T-helper 2 cell (primary cell): ENCODE results near the gene OVOL1.
"Not testable (repeated sequence)": the region's sequence is repeated elsewhere in the genome, so short reads cannot be mapped to it uniquely, and the experiment has no call there.

Source experiments
- DNase-seq, 5 experiments: peaks; one replicate each; pipeline versions ENCODE4 v3.0.0 to v3.0.0-alpha.2; 2012 to 2022

The OVOL1 gene

DNA sequence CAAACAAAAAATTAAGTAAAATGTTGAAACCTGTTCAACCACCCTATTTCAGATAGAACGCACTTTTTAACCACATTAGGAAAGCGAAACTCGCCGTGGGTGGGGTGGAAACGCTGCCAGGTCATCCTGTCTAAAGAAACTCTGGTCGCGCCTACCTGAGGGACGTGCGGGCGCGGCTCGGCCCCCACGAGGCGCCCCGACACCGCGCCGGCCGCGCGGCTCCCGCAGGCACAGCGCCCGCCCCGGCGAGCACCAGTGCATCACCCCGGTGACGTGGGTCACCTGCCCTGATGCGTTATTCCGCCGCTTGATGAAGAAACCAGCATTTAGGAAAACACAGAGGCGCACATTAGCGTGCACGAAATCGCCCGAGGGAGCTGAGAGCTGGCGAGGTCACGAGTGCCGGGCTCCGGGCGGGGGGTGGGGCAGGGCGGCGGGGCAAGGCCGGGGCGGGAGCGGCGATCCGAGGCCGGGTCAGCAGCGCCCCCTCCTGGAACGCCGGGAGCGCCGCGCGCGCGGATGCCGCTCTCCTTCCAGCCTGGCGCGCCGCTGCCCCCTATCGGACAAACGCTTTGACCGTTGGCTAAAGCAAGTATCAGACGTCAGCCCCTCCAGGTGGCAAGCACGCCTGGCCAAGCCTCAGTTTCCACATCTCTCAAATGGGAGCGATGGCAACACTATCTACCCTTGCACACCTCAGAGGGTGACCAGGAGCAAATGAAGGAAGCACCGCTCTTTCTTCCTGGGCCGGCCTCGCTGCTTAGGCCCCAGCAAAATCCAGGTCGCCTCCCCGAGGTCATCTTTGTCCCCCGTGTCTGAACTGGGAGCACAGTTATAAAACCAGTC, 31.2 kb downstream of the OVOL1 start:
- DNase-seq = peak; percentile 81 to 96 (median 90)

DNA sequence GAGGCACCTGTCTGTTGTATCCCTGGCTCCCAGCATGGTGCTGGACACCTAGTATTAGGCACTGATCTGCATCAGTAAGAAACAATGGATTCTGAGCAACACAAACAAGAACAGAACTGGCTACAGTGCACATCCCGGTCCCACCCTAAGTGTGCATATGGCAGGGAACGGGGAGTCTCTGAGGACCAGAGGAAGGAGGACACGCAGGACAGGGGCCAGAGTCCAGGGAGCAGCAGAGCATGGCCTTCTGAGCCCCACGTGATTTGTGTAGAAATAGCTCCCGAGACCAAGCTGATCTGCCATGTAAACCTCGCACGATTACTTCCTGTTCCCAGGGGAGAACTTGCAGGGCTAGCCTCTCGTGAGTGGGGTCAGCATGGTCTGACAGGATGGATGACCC, 34.2 kb downstream of the OVOL1 start:
- DNase-seq = no peak

DNA sequence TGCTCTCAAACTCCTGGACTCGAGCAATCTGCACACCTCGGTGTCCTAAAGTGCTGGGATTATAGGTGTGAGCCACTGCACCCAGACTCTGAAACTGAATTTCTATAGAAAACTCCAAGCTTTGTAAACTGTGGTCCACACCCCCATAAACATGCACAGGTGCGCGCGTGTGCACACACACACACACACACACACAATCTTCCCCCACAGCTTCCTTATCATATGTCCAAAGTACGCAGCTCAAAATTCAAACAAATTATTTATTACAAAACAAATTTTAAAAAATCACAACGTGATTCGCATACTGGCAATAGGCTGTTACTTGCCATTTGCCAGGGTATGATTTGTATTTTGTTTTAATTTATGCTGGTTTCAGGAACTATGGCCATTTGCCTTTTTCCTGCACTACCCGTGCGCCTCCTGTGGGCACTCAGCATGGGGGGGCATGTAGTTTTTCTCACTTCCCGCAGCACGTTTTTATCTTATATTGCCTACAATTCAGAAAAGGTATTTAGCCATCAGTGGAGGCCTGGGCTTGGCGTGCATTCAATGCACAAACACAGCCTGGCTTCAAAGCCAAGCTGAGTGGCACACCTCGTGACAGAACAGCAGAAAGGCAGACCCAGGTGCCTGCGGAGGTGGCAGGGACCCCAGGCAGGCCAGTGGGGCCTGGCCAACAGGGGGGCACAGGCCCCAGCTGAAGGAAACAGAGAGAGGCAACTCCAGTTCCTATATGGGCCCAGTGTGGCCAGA, 36.1 kb downstream of the OVOL1 start:
- no peak for DNase-seq

DNA sequence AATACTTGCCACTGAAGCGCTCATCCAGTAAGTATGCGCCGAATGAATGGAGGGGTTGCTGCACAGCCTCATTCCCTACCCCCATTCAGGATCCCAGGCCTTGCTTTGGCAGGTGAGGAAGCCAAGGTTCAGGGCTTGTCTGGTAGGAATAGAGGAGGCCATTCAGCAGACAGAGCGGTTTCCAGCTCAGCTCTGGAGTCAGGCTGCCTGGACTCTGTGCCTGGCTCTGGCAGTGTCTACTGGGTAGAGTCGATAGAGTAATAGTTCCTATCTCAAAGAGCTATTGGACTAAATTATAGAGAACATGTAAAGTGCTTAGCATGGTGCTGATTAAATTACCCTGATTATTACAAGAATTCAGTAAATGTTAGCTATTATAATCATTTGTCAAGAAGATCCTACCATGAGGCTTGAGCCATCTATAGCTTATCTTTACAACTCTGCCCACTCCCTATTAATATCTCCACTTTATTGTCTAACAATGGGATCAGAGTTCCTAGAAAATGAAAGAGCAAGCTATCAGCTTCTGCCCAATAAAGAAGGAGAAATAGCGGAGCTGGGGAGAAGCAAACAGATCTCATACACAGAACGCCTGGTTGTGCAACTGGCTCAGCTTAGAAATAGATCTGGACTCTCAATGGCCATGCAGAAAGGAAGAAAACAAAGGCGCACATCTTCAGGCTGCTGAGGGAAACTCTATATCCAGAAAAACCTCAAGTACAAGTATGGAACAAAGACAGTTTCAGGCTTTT, 40.3 kb downstream of the OVOL1 start:
- DNase-seq = no peak

DNA sequence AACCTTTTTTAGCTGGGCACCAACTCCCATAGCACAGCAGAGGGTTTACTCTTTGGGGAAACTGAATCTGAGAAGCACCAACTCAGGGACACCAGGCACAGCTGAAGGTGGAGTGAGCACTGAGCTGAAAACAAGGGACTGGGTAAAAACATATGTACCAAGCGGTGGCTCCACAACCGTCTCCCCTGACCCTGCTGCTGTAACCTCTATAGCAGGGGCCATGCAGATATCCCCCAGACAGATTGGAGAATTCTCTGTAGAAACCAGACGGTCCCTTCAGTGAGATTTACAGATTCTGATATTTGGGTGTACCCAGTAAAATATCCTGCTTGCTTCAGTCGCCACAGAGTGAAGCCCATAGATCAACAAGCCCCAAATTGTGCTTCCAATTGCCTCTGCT, 42.6 kb downstream of the OVOL1 start:
- no peak for DNase-seq

DNA sequence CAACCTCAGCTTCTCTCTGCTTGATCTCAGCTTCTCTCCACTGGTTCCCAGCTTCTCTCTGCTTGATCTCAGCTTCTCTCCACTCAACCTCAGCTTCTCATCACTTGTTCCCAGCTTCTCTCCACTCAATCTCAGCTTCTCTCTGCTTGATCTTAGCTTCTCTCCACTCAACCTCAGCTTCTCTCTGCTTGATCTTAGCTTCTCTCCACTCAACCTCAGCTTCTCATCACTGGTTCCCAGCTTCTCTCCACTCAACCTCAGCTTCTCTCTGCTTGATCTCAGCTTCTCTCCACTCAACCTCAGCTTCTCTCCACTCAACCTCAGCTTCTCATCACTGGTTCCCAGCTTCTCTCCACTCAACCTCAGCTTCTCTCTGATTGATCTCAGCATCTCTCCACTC, 45.4 kb downstream of the OVOL1 start:
- not testable (repeated sequence) for DNase-seq

DNA sequence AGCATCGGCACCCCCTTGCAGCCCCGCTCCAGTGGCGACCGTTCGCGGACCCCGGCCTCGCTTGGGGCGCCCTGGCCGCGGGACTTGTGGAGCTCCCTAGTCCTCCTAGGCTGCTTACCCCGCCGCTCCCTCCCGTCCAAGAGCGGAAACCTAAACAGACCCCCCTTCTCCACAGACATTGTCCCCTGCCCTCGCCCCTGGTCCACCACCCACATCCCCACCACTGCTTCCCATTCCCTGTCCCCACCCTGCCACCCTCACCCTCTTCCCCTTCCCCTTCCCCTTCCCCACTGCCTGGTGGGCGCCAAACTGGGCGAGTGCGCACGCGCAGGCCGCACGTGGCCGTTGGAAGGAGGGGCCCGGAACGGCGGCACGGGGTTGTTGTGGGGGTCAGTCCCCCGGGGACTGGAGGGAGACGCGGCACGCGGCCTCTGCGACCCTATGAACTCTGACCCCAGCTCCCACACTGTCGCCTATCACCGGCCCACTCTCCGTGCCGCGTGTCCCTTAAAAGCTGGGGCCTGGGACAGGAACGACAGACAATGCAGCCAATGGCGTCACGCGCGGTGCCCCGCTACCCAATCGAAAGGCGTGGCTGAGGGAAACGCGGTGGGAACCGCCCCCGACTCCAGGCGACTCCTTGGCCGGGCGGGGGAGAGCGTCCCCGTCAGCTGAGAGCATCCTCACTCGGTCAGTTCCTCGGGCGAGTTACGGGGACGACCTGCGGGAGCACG, 46.6 kb downstream of the OVOL1 start, which contains the start of gene SNX32:
Gene SNX32 (plus strand): TSS at position 667 of the 734 bp plus-strand sequence. CDS start 103 bp downstream, outside the sequence.
- peak; percentile 83 to 95 (median 91) for DNase-seq

DNA sequence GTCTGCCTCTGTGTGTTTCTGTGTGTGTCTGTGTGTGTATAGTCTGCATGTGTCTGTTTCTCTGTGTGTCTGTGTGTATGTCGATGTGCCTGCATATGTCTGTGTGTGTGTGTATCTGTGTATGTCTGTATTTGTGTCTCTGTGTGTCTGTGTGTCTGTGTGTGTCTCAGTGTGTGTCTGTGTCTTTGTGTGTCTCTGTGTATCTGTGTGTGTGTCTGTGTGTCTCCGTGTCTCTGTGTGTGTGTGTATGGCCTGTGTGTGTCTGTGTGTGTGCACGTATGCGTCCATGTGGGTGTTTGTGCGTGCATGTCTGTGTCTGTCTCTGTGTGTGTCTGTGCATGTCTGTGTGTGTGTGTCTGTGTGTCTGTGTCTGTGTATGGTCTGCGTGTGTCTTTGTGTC, 47.3 kb downstream of the OVOL1 start:
- DNase-seq = no peak

DNA sequence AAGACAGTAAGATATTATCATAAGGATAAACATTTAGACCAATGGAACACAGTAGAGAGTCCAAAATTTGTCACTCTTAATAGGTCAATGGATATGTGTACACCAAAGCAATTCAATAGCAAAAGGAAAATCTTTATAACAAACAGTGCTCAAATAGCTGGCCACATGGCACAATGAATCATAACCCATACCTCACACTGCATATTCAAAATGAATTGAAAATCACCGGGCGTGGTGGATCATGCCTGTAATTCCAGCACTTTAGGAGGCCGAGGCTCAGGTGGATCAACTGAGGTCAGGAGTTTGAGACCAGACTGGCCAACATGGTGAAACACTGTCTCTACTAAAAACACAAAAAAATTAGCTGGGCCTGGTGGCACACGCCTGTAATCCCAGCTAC, 55.3 kb downstream of the OVOL1 start:
- DNase-seq = no peak

DNA sequence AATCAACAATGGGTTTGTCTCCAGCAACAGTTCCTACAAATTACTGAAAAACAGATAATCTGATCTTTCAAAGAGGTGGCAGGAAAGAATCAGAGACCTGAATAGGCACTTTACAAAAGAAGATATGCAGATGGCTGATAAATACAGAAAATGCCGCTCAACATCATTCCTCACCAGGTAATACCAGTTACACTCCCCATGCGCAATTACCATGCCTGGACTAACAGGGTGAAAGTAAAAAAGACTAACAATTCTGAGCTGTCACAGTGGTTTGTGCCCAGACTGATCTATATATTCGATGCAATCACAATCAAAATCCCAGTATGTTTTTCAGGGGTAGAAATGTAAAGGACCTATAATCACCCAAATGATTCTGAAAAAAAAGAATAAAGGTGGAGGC, 56.9 kb downstream of the OVOL1 start:
- DNase-seq = no peak

DNA sequence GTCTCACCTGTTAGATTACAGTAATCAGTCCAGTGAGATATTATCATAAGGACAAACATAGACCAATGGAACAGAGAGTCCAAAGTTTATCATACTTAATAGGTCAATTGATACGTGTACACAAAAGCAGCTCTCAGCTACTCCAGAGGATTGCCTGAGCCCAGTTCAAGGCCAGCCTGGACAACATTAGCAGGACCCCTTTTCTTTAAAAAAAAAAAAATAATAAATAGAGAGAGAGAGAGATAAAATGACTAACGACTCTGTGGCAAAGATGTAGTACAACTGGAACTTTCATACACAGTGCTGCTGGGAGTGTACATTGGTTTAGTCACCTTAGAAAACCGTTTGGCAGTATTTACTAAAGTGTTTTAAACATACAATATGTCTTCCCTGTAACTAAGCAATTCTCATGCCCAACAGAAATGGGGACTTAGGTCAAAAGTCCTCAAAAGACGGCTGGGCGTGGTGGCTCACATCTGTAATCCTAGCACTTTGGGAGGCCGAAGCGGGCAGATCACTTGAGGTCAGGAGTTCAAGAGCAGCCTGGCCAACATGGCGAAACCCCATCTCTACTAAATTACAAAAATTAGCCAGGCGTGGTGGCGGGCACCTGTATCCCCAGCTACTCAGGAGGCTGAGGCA, 57.5 kb downstream of the OVOL1 start:
- no peak for DNase-seq
